Dermis blood vessel endothelial cell (primary cell): ENCODE measurements around the gene NSD1. TPM values are rescaled to one million over a fixed set of nuclear protein-coding genes. Genes with fewer than 3 reads are reported as not detected.

ENCODE experiments used
- DNase-seq: peaks from one replicate; pipeline ENCODE4 v3.0.0; 2010
- total RNA-seq: library from RNA; depleted of rRNA; stranded (reverse); fragments of >200 nt; gene quantifications from 2 replicates; pipeline ENCODE4 v1.2.3, GENCODE V29; 2014

Gene NSD1
- total RNA-seq, 1 donor from 2014 or later = 48.7 TPM

GRCh38 chr5:177310332-177310731 lies 176.8 kb downstream of the NSD1 start:
- DNase-seq = no peak

- DNase-seq = peak; percentile 85
Observed at GRCh38 chr5:177310757-177311391, 177.3 kb downstream of the NSD1 start.

GRCh38 chr5:177311392-177311722 lies 177.8 kb downstream of the NSD1 start:
- DNase-seq = peak; percentile 26

- DNase-seq = peak; percentile 95
Observed at GRCh38 chr5:177311723-177312648, 178.4 kb downstream of the NSD1 start, which contains the start of gene MXD3. MXD3 (minus strand) TSS chr5:177311898; CDS start chr5:177311830, 68 bp downstream.

- DNase-seq = peak; percentile 13
Observed at GRCh38 chr5:177312649-177313181, 179.1 kb downstream of the NSD1 start.

GRCh38 chr5:177313561-177314259 lies 180.1 kb downstream of the NSD1 start:
- no peak for DNase-seq

- DNase-seq = no peak
Observed at GRCh38 chr5:177314376-177315342, 181.1 kb downstream of the NSD1 start.

GRCh38 chr5:177315411-177315810 lies 181.8 kb downstream of the NSD1 start:
- DNase-seq = no peak

- DNase-seq = no peak
Observed at GRCh38 chr5:177316005-177316404, 182.4 kb downstream of the NSD1 start.

GRCh38 chr5:177317959-177318377 lies 184.4 kb downstream of the NSD1 start:
- peak; percentile 91 for DNase-seq

GRCh38 chr5:177319913-177320588 lies 186.5 kb downstream of the NSD1 start:
- no peak for DNase-seq

- DNase-seq = no peak
Observed at GRCh38 chr5:177320879-177321278, 187.3 kb downstream of the NSD1 start.

- DNase-seq = no peak
Observed at GRCh38 chr5:177325868-177326381, 192.4 kb downstream of the NSD1 start.

GRCh38 chr5:177327539-177328522 lies 194.3 kb downstream of the NSD1 start:
- peak; percentile 69 for DNase-seq

GRCh38 chr5:177328545-177329231 lies 195.1 kb downstream of the NSD1 start:
- DNase-seq = no peak

- DNase-seq = no peak
Observed at GRCh38 chr5:177329883-177330282, 196.3 kb downstream of the NSD1 start.

- no peak for DNase-seq
Observed at GRCh38 chr5:177330991-177331842, 197.6 kb downstream of the NSD1 start.
